Fibroblast of lung (primary cell): ENCODE results near the gene THOP1. TPM values are rescaled to one million over a fixed set of nuclear protein-coding genes. Genes with fewer than 3 reads are reported as not detected.

ENCODE experiments used
- DNase-seq, 2 donors: peaks; one replicate each; pipeline versions ENCODE4 v3.0.0 to v3.0.0-alpha.2; 2010; ENCODE audit warnings: low read depth in 2 of 2
- H2AFZ ChIP-seq: 2 replicates; pipeline ENCODE4 v1.5.1; 2012; ENCODE audit warnings: low read length, control low read depth, inconsistent platforms
- H3K27ac ChIP-seq: 2 replicates; pipeline ENCODE4 v1.5.1; 2011; ENCODE audit warnings: low read length, control low read depth; ENCODE audit not compliant: insufficient read depth
- H3K27me3 ChIP-seq: 2 replicates; pipeline ENCODE4 v1.5.1; 2011; ENCODE audit warnings: mild to moderate bottlenecking, low read length; ENCODE audit not compliant: control insufficient read depth, insufficient read depth
- H3K36me3 ChIP-seq: 2 replicates; pipeline ENCODE4 v1.5.1; 2011; ENCODE audit warnings: low read length; ENCODE audit not compliant: control insufficient read depth, insufficient read depth
- H3K4me1 ChIP-seq: 2 replicates; pipeline ENCODE4 v1.5.1; 2011; ENCODE audit warnings: low read length; ENCODE audit not compliant: control insufficient read depth, insufficient read depth; ENCODE audit errors: extremely low read depth
- H3K4me2 ChIP-seq: 2 replicates; pipeline ENCODE4 v1.5.1; 2011; ENCODE audit warnings: low read length, control low read depth; ENCODE audit not compliant: insufficient read depth; ENCODE audit errors: extremely low read depth
- H3K4me3 ChIP-seq, 4 experiments: fragments of 200-600 bp in 1 of 4; sonication (generic) in 1 of 4; replicated peaks in 1 of 4; 2 replicates each; pipeline ENCODE4 v1.5.1; 2011 to 2016; ENCODE audit warnings: low read length in 4 of 4, low read depth in 3 of 4, mild to moderate bottlenecking in 3 of 4, control low read depth in 2 of 4, inconsistent platforms in 1 of 4, mixed read lengths in 1 of 4; ENCODE audit not compliant: insufficient read depth in 1 of 4; ENCODE audit errors: control extremely low read depth in 1 of 4
- H3K79me2 ChIP-seq: 2 replicates; pipeline ENCODE4 v1.5.1; 2012; ENCODE audit warnings: mild to moderate bottlenecking, low read length, inconsistent platforms; ENCODE audit not compliant: control insufficient read depth, insufficient read depth
- H3K9ac ChIP-seq: 2 replicates; pipeline ENCODE4 v1.5.1; 2011; ENCODE audit warnings: mild to moderate bottlenecking, low read length, control low read depth; ENCODE audit not compliant: insufficient read depth
- H3K9me3 ChIP-seq: 2 replicates; pipeline ENCODE4 v1.5.1; 2012; ENCODE audit warnings: low read depth, low read length; ENCODE audit not compliant: control insufficient read depth, insufficient read depth
- H4K20me1 ChIP-seq: 2 replicates; pipeline ENCODE4 v1.5.1; 2011; ENCODE audit warnings: low read length; ENCODE audit not compliant: control insufficient read depth, insufficient read depth; ENCODE audit errors: extremely low read depth
- CTCF ChIP-seq, 2 donors: IDR thresholded peaks in 1 of 2; conservative IDR thresholded peaks in 1 of 2; 1 replicate in 1 of 2; 2 replicates in 1 of 2; pipeline ENCODE4 v1.5.1; 2011 to 2012; ENCODE audit warnings: low read length in 2 of 2, control low read depth in 1 of 2, inconsistent platforms in 1 of 2, low read depth in 1 of 2, mild to moderate bottlenecking in 1 of 2
- EZH2 ChIP-seq: IDR thresholded peaks from 2 replicates; pipeline ENCODE4 v1.5.1; 2012; ENCODE audit warnings: low read length, control low read depth, mild to moderate bottlenecking; ENCODE audit errors: missing control alignments
- polyA plus RNA-seq, 2 donors: library from polyadenylated mRNA; depleted of rRNA in 1 of 2; stranded (reverse) in 1 of 2; unstranded in 1 of 2; fragments of >200 nt; gene quantifications; 2 replicates each; pipeline ENCODE4 v1.2.1, GENCODE V29; 2011 to 2012; ENCODE audit warnings: missing spikeins in 1 of 2
- total RNA-seq: library from RNA; depleted of rRNA; stranded (reverse); fragments of >200 nt; gene quantifications from 2 replicates; pipeline ENCODE4 v1.2.1, GENCODE V29; 2014

THOP1 gene
- total and polyA plus RNA-seq, 2 donors (not counting 1 experiment from before 2014, with no cell fraction given), result 23.6 to 49.5 TPM

GRCh38 chr19:2846180-2846894 lies 61.0 kb downstream of the THOP1 start:
- Histone ChIP-seq H3K9me3 (no peaks in the 10 kb centered on the region), H3K27ac (no peak overlapping the region), H3K4me3 (no peak overlapping the region), H3K36me3 (no peaks in the 10 kb centered on the region), H3K27me3 (no peaks in the 10 kb centered on the region), H3K4me1 (no peaks in the 10 kb centered on the region), H3K9ac (no peak overlapping the region), H3K4me2 (no peak overlapping the region), H4K20me1 (no peaks in the 10 kb centered on the region), H2AFZ (no peak overlapping the region), H3K79me2 (peaks cover 2% of the 10 kb centered on the region)
- no peak for DNase-seq
- no peak for TF ChIP-seq EZH2
- no peak for TF ChIP-seq CTCF (conservative IDR thresholded peaks at IDR 0.05 in 1 of 2, IDR thresholded peaks at IDR 0.05 in 1 of 2; ENCODE audit: low read depth in 1 of 2, low read length in 2 of 2)

- Histone ChIP-seq H4K20me1 (no peaks in the 10 kb centered on the region), H3K4me3 (no peak overlapping the region), H3K9me3 (peaks cover 2% of the 10 kb centered on the region), H3K9ac (no peak overlapping the region), H3K4me2 (no peak overlapping the region), H3K27ac (no peak overlapping the region), H3K27me3 (no peaks in the 10 kb centered on the region), H3K4me1 (no peaks in the 10 kb centered on the region), H3K79me2 (peaks cover 2% of the 10 kb centered on the region), H3K36me3 (peaks cover 3% of the 10 kb centered on the region), H2AFZ (no peak overlapping the region)
- no peak for TF ChIP-seq CTCF (conservative IDR thresholded peaks at IDR 0.05 in 1 of 2, IDR thresholded peaks at IDR 0.05 in 1 of 2; ENCODE audit: low read depth in 1 of 2, low read length in 2 of 2)
- TF ChIP-seq EZH2, result no peak
- DNase-seq, result no peak
Observed at GRCh38 chr19:2847507-2847906, 62.2 kb downstream of the THOP1 start.

GRCh38 chr19:2848616-2849015 lies 63.3 kb downstream of the THOP1 start:
- no peak overlapping the region for H3K4me2 ChIP-seq
- no peaks in the 10 kb centered on the region for H4K20me1 ChIP-seq
- H3K27ac ChIP-seq, result no peak overlapping the region
- no peak overlapping the region for H2AFZ ChIP-seq
- no peak for DNase-seq
- no peak overlapping the region for H3K4me3 ChIP-seq
- TF ChIP-seq CTCF (conservative IDR thresholded peaks at IDR 0.05 in 1 of 2, IDR thresholded peaks at IDR 0.05 in 1 of 2; ENCODE audit: low read depth in 1 of 2, low read length in 2 of 2) (no peak), EZH2 (no peak)
- H3K36me3 ChIP-seq, result peaks cover 4% of the 10 kb centered on the region
- no peak overlapping the region for H3K9ac ChIP-seq
- no peaks in the 10 kb centered on the region for H3K27me3 ChIP-seq
- H3K79me2 ChIP-seq, result peaks cover 2% of the 10 kb centered on the region
- H3K4me1 ChIP-seq, result no peaks in the 10 kb centered on the region
- peaks cover 8% of the 10 kb centered on the region for H3K9me3 ChIP-seq
